GM18508 (cell line): ENCODE results near the gene GRAP.

Source experiments
- ATAC-seq: cut with Tn5 transposase; IDR thresholded peaks from one replicate; pipeline ENCODE4 v1.9.1; 2021; ENCODE audit warnings: moderate number of reproducible peaks; ENCODE audit not compliant: insufficient read depth, unreplicated experiment

The GRAP gene

GRCh38 chr17:18987230-18987610 lies 59.5 kb downstream of the GRAP start:
- ATAC-seq = no peak

- ATAC-seq = no peak
Observed at GRCh38 chr17:18986541-18987229, 60.1 kb downstream of the GRAP start.

DNA sequence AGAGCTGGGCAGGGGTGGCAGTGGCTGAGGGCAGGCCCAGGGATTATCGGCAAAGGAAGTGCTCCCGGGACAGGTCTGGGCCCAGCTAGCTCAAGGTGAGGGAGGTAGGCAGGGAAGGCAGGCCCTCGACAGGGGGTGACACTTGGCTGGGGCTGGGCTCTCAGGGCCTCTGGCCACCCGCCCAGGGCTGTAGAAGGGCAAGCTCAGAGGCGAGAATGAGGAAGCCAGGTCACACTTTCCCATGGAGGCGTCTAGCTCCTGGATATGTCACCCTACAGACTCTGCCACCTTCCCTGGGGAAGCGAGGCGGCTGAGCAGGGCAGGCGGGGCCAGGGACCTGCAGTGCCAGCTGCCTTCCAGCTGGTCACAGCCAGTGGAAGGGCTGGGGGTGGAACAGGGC lies 61.3 kb downstream of the GRAP start:
- no peak for ATAC-seq

DNA sequence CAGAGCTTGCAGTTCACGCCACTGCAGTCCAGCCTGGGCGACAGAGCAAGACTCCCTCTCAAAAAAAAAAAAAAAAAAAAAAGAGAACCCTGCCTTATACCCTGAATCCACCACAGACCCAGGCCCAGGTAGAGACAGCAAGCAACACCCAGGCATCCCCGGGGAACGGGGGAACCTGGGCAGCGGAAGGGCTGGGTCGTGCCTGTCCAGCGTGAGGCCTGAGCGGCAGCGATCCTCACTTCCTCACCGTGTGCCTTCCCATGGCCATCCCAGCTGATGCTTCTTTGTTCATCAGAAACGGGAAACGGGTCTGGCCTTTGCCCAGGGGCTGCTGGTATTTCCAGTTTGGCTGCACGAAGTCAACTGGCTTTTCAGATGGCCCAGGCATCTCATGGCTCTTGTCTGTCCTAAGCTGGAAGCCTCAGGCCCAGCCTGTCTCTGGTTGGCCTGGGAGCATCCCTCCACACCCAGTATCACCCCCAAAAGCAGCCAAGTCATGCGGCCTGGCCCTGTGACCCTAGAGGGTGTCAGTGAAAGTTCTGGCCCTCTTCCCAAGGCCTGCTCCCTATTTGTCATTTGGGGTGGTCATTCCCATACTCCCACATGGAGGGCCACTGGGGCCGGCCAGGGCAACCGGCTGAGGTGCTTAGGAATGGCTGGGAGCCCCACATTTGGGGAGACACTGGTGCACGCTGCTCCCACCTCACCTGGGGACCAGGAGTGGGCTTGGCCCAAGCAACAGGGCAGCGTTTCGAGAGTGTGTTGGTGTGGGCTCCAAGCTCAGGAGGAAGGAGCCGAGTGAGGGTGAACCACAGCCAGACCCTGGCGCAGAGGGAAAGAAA lies 62.3 kb downstream of the GRAP start:
- ATAC-seq = no peak

- ATAC-seq = no peak
Observed at GRCh38 chr17:18981642-18982424, 64.9 kb downstream of the GRAP start.

DNA sequence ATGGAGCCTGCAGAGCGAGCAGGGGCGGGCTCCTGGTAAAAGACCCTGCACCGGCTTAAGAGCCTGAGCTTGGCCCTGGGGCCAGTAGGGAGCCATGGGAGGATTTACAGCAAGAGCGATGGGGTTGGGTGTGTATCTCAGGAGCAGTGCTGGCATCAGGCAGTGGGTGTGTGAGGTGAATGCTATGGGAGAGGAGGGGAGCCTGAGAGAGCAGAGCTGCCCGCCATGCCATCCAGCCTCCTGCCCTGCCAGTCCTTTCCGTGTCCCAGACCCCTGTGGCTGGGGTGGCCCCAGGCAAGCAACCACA lies 65.5 kb downstream of the GRAP start:
- no peak for ATAC-seq

- no peak for ATAC-seq
Observed at GRCh38 chr17:18980682-18981334, 65.9 kb downstream of the GRAP start.

DNA sequence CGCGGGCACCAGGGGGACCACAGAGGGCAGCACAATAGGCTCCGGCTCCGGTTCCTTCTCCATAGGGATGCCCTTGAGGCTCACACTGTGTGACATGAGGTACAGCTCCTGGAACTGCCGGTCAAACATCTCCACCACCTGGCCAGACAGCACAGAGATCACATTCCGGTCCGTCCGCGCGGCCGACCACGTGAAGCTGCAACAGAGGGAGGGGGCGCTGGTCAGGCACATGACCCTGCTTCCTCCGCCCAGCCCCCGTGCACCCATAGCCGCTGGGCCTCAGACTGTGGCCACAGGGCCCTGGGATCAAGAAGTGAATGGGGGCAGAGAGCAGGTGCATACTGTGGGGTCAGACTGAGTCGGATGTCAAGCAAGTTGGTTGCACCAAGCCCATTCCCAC lies 68.1 kb downstream of the GRAP start:
- no peak for ATAC-seq

DNA sequence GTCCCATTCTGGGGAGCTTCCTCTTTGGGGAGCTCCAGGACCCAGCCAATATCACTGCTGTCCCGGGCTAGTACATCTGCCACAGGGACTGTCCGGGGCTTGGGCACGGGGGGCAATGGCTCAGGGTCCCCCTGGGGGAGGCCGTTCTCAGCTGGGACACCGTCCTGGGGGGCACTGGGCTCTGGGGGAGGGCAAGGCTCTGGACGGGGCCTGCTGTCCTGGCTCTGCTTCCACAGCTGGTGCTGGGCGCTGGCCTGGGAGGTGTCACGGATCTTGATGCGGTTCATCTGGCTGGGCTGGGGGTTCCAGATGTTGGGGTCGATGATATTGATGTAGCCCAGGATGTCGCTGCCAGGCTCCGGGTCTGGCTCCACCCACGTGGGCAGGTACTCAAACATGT lies 68.7 kb downstream of the GRAP start:
- no peak for ATAC-seq

- no peak for ATAC-seq
Observed at GRCh38 chr17:18977646-18978045, 69.1 kb downstream of the GRAP start.

GRCh38 chr17:18977021-18977420 lies 69.7 kb downstream of the GRAP start:
- no peak for ATAC-seq

- ATAC-seq = no peak
Observed at GRCh38 chr17:18976201-18976600, 70.6 kb downstream of the GRAP start.

DNA sequence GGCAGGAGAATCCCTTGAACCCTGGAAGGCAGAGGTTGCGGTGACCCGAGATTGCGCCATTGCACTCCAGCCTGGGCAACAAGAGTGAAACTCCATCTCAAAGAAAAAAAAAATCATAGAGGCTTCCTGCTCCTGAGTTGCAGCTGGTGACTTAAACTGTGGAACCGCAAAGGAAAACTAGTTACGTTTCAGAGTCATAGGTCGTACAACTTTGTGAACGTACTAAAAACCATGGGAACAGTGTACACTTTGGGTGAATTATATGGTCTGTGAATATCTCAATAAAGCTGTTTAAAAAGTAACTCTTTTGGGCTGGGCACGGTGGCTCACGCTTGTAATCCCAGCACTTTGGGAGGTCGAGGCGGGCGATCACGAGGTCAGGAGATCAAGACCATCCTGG lies 71.2 kb downstream of the GRAP start:
- ATAC-seq = no peak

DNA sequence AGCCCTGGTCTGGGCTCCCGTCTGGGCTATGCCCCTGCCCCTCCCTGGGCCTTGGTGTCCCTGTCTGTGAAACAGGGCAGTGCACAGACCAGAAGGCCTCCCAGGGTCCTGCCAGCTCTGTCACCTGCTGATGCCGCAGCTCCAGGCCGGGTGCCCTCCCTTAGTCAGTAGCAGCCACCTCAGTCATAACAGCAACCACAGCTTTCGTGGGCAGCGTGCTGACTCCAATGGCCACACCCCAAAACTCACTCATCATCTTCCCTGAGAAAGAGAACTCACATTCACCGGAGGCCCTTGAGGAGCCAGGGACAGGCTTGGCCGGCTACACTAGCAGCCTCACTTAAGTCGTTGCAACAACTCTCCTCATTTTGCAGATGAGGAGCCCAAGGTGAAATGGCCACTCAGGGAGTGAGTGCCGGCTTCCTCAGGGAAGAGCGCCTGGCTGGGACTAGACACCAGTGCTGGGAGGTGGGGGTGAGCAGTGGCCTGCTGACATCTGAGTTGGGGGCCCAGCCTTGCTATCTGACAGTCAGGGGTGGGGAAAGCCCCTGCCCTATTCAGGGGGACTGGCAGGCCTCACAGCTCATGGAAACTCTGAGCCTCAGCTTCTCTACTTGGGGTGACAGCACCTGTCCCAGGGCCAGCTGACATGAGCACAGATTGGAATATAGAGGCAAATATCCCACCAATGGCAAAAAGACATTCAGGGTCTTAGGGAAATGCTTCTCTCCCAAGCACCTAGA lies 72.2 kb downstream of the GRAP start:
- no peak for ATAC-seq

DNA sequence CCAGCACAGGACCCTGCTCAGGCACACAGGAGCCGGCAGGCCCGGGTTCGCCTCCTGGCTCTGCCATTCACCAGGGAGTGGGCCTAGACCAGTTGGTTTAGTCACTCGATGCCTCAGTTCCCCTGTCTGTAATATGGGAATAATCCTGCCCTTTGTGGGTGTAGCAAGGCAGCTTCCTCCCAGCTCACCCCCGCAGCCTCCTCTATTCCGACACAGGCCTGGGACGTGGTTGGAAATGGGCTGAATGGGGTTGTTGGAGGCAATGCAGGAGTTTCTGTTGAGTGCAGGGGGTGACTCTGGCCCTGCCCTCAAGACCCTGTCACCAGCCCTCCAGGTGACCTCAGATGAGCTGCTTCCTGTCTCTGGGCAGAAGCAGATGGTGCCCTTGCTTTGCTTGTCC lies 75.0 kb downstream of the GRAP start:
- ATAC-seq = no peak
